Skin of body (tissue), 2 donors: ENCODE results near the gene OR6C65. TPM values are rescaled to one million over a fixed set of nuclear protein-coding genes. Genes with fewer than 3 reads are reported as not detected.

Experiments
- DNase-seq: peaks from one replicate; lab custom pipeline; 2025; lab: John Stamatoyannopoulos, UW
- total RNA-seq: library from RNA; depleted of rRNA; stranded (reverse); fragments of >200 nt; gene quantifications from one replicate; pipeline ENCODE4 v1.2.3, GENCODE V29; 2014

The OR6C65 gene
- total RNA-seq, 1 donor from 2014 or later, result not detected

GRCh38 chr12:55445357-55445756 lies 45.0 kb downstream of the OR6C65 start:
- no peak for DNase-seq

GRCh38 chr12:55446326-55446725 lies 46.0 kb downstream of the OR6C65 start:
- DNase-seq, result no peak

GRCh38 chr12:55448825-55449224 lies 48.5 kb downstream of the OR6C65 start:
- DNase-seq, result no peak

Other genes with a start within 250 kb of the OR6C65 start
- gene OR10A7, start 179.5 kb upstream of the OR6C65 start, total RNA-seq, result not detected
- gene OR6C74, start 155.9 kb upstream of the OR6C65 start, total RNA-seq, result not detected
- not detected for gene OR6C6, start 104.0 kb upstream of the OR6C65 start, total RNA-seq
- not detected for gene OR6C1, start 86.2 kb upstream of the OR6C65 start, total RNA-seq
- not detected for gene OR6C3, start 69.8 kb upstream of the OR6C65 start, total RNA-seq
- gene OR6C75, start 37.6 kb upstream of the OR6C65 start, total RNA-seq, result not detected
- not detected for gene OR6C76, start 25.7 kb downstream of the OR6C65 start, total RNA-seq
- not detected for gene OR6C2, start 43.5 kb downstream of the OR6C65 start, total RNA-seq
- gene OR6C70, start 69.6 kb downstream of the OR6C65 start, total RNA-seq, result not detected
- gene OR6C68, start 91.8 kb downstream of the OR6C65 start, total RNA-seq, result not detected
- gene OR6C4, start 149.1 kb downstream of the OR6C65 start, total RNA-seq, result not detected
- not detected for gene OR2AP1, start 171.9 kb downstream of the OR6C65 start, total RNA-seq
- not detected for gene OR10P1, start 236.4 kb downstream of the OR6C65 start, total RNA-seq